PC-9 (cell line): ENCODE data around the gene RIPK4. TPM values are rescaled to one million over a fixed set of nuclear protein-coding genes. Genes with fewer than 3 reads are reported as not detected.

Source experiments
- BruUV-seq: library from RNA; stranded (reverse); fragments of 400-500 nt; replicated peaks from 2 replicates; lab custom pipeline; 2021; lab: Mats Ljungman, UMichigan
- CTCF ChIA-PET: fragments of 300-600 bp; sonication (Branson Sonifier 250); formaldehyde crosslinking; loops from one replicate; lab custom pipeline; 2022; ENCODE audit warnings: antibody characterized with exemption; lab: Charles Lee
- POLR2A ChIA-PET: fragments of 300-600 bp; sonication (Branson Sonifier 250); formaldehyde crosslinking; loops from one replicate; lab custom pipeline; 2022; ENCODE audit warnings: antibody characterized with exemption; ENCODE audit not compliant: unreplicated experiment; lab: Charles Lee
- DNase-seq, 2 experiments: peaks; one replicate each; pipeline versions ENCODE4 v3.0.0 to v3.0.0-alpha.2; 2015 to 2022; ENCODE audit warnings: mixed read lengths in 1 of 2
- H2AFZ ChIP-seq: fragments of 200-600 bp; sonication (generic); 2 replicates; pipeline ENCODE4 v1.8.1; 2017; ENCODE audit warnings: antibody characterized with exemption
- H3F3A ChIP-seq: fragments of 200-600 bp; sonication (generic); 2 replicates; pipeline ENCODE4 v1.8.1; 2017; ENCODE audit warnings: antibody characterized with exemption, mild to moderate bottlenecking, low read depth; ENCODE audit not compliant: insufficient read depth
- H3K27ac ChIP-seq: fragments of 200-600 bp; sonication (generic); 2 replicates; pipeline ENCODE4 v1.6.1; 2016; ENCODE audit warnings: mixed run types
- H3K27me3 ChIP-seq: fragments of 200-600 bp; sonication (generic); 2 replicates; pipeline ENCODE4 v1.6.1; 2016; ENCODE audit warnings: low read depth, mixed run types; ENCODE audit not compliant: insufficient read depth
- H3K36me3 ChIP-seq: fragments of 200-600 bp; sonication (generic); 2 replicates; pipeline ENCODE4 v1.6.1; 2016; ENCODE audit warnings: low read depth, mixed run types
- H3K4me1 ChIP-seq: fragments of 200-600 bp; sonication (generic); replicated peaks from 2 replicates; pipeline ENCODE4 v1.6.1; 2016; ENCODE audit warnings: mixed run types; ENCODE audit not compliant: insufficient read depth
- H3K4me2 ChIP-seq: fragments of 200-600 bp; sonication (generic); 2 replicates; pipeline ENCODE4 v1.6.1; 2017; ENCODE audit warnings: mixed run types
- H3K4me3 ChIP-seq: fragments of 200-600 bp; sonication (generic); 2 replicates; pipeline ENCODE4 v1.6.1; 2016; ENCODE audit warnings: mixed run types
- H3K79me2 ChIP-seq: fragments of 200-600 bp; sonication (generic); 2 replicates; pipeline ENCODE4 v1.6.1; 2017; ENCODE audit warnings: low read depth, mixed run types
- H3K9me2 ChIP-seq: fragments of 200-600 bp; sonication (generic); 2 replicates; pipeline ENCODE4 v1.8.1; 2017; ENCODE audit warnings: mild to moderate bottlenecking; ENCODE audit not compliant: insufficient read depth
- H3K9me3 ChIP-seq: fragments of 200-600 bp; sonication (generic); 2 replicates; pipeline ENCODE4 v1.8.1; 2016; ENCODE audit warnings: low read depth; ENCODE audit not compliant: insufficient read depth
- H4K20me1 ChIP-seq: fragments of 200-600 bp; sonication (generic); 2 replicates; pipeline ENCODE4 v1.8.1; 2017; ENCODE audit not compliant: insufficient read depth
- CTCF ChIP-seq: fragments of 200-600 bp; sonication (generic); conservative IDR thresholded peaks from 2 replicates; pipeline ENCODE4 v1.6.1; 2017; ENCODE audit warnings: mixed run types, antibody characterized with exemption, mild to moderate bottlenecking, moderate library complexity
- EZH2 ChIP-seq: fragments of 200-600 bp; sonication (generic); IDR thresholded peaks from 2 replicates; pipeline ENCODE4 v1.8.0; 2017; ENCODE audit warnings: antibody characterized with exemption, low read depth
- intact Hi-C: fragments of 100-400 bp; cut with micrococcal nuclease; formaldehyde crosslinking; loops from one replicate; pipeline ENCODE4 v1.10.0; 2022; ENCODE audit not compliant: unreplicated experiment
- total RNA-seq: library from RNA; stranded (reverse); gene quantifications from 2 replicates; pipeline ENCODE4 v1.2.3, GENCODE V29; 2021

RIPK4 gene
- total RNA-seq, 1 experiment from 2014 or later = 30.1 TPM

- DNase-seq = no peak
- POLR2A ChIA-PET = no interaction called here
- CTCF ChIA-PET = no interaction called here
- TF ChIP-seq CTCF (no peak), EZH2 (no peak)
- Histone ChIP-seq H3K4me3 (no peak overlapping the region), H3K36me3 (peaks cover 74% of the 10 kb centered on the region), H3K9me3 (no peaks in the 10 kb centered on the region), H3F3A (peaks cover 90% of the 10 kb centered on the region), H3K27ac (no peak overlapping the region), H3K79me2 (peaks cover 99% of the 10 kb centered on the region), H4K20me1 (peaks cover 49% of the 10 kb centered on the region), H3K9me2 (no peaks in the 10 kb centered on the region), H3K4me2 (no peak overlapping the region), H2AFZ (no peak overlapping the region), H3K27me3 (no peaks in the 10 kb centered on the region), H3K4me1 (peaks cover 5% of the 10 kb centered on the region; the same call in 1 of the 2 replicates)
- no TSS peak for BruUV-seq
- intact Hi-C loops = no loop called here
Observed at GRCh38 chr21:41745026-41745820, 21.6 kb downstream of the RIPK4 start.

- Histone ChIP-seq H3K27me3 (no peaks in the 10 kb centered on the region), H3F3A (peaks cover 90% of the 10 kb centered on the region), H3K79me2 (peaks cover 98% of the 10 kb centered on the region), H3K9me2 (no peaks in the 10 kb centered on the region), H3K9me3 (no peaks in the 10 kb centered on the region), H3K4me3 (no peak overlapping the region), H3K36me3 (peaks cover 66% of the 10 kb centered on the region), H4K20me1 (peaks cover 41% of the 10 kb centered on the region), H3K4me2 (no peak overlapping the region), H3K4me1 (no peaks in the 10 kb centered on the region), H2AFZ (no peak overlapping the region), H3K27ac (no peak overlapping the region)
- DNase-seq = no peak
- CTCF ChIA-PET = no interaction called here
- intact Hi-C loops = no loop called here
- no peak for TF ChIP-seq EZH2
- no peak for TF ChIP-seq CTCF
- no TSS peak for BruUV-seq
- POLR2A ChIA-PET = interaction anchor here (0.5 kb wide), 1 partner anchor 100 kb away, joined by 3 read pairs; no protein-coding TSS in a partner anchor
Observed at GRCh38 chr21:41744028-41744930, 22.6 kb downstream of the RIPK4 start.

GRCh38 chr21:41743321-41744027 lies 23.4 kb downstream of the RIPK4 start:
- no peaks in the 10 kb centered on the region for H3K9me2 ChIP-seq
- no TSS peak for BruUV-seq
- no peak overlapping the region for H2AFZ ChIP-seq
- 0 out of 2 replicates have a peak overlapping the region, but pooled peaks have one; percentile 19 for H3K27ac ChIP-seq
- TF ChIP-seq EZH2 (no peak), CTCF (no peak)
- H3K4me2 ChIP-seq = no peak overlapping the region
- ChIA-PET POLR2A (interaction anchor here (0.5 kb wide), 1 partner anchor 100 kb away, joined by 3 read pairs; no protein-coding TSS in a partner anchor), CTCF (no interaction called here)
- no peak for DNase-seq
- peaks cover 41% of the 10 kb centered on the region for H4K20me1 ChIP-seq
- intact Hi-C loops = no loop called here
- H3K9me3 ChIP-seq = no peaks in the 10 kb centered on the region
- H3F3A ChIP-seq = peaks cover 91% of the 10 kb centered on the region
- H3K27me3 ChIP-seq = no peaks in the 10 kb centered on the region
- no peaks in the 10 kb centered on the region for H3K4me1 ChIP-seq
- peaks cover 93% of the 10 kb centered on the region for H3K79me2 ChIP-seq
- no peak overlapping the region for H3K4me3 ChIP-seq
- H3K36me3 ChIP-seq = peaks cover 67% of the 10 kb centered on the region
